HepG2 (cell line): ENCODE results near the gene ANKRD44. TPM values are rescaled to one million over a fixed set of nuclear protein-coding genes. Genes with fewer than 3 reads are reported as not detected.
"Not testable (repeated sequence)": the region's sequence is repeated elsewhere in the genome, so short reads cannot be mapped to it uniquely, and the experiment has no call there.

Experiments
- ATAC-seq: fragments of 200-7000 bp; cut with Tn5 transposase; 3 replicates; pipeline ENCODE4 v1.9.1; 2020; ENCODE audit warnings: mild to moderate bottlenecking, moderate library complexity
- BruUV-seq: library from RNA; stranded (reverse); fragments of 400-500 nt; replicated peaks from 2 replicates; lab custom pipeline; 2021; lab: Mats Ljungman, UMichigan
- CTCF ChIA-PET: fragments of 300-600 bp; formaldehyde crosslinking; extraction: SDS; loops from one replicate; lab custom pipeline; 2021; ENCODE audit warnings: low total read pairs, inconsistent platforms, low intra/inter-chr PET ratio; lab: Yijun Ruan, JAX
- POLR2A ChIA-PET: fragments of 350-600 bp; sonication (Branson Sonifier 250); formaldehyde crosslinking; loops from one replicate; lab custom pipeline; 2020; ENCODE audit warnings: antibody characterized with exemption, inconsistent platforms; lab: Yijun Ruan, JAX
- DNase-seq: peaks from one replicate; pipeline ENCODE4 v3.0.0-alpha.2; 2015; ENCODE audit warnings: low spot score
- FAIRE-seq: peaks from 3 replicates; lab custom pipeline; 2011; peaks lifted over from hg19 to GRCh38; lab: Jason Lieb, UNC
- H2AFZ ChIP-seq: one replicate; pipeline ENCODE4 v1.6.1; 2011; ENCODE audit warnings: low read length, inconsistent platforms
- H3K27ac ChIP-seq: fragments of 300-600 bp; 3 replicates; pipeline ENCODE4 v1.8.0; 2011; ENCODE audit warnings: mixed run types, mild to moderate bottlenecking, mixed read lengths, low read length, inconsistent platforms; ENCODE audit not compliant: insufficient read depth; ENCODE audit errors: extremely low read length
- H3K27me3 ChIP-seq, 2 experiments: fragments of 200-600 bp in 1 of 2; 2 replicates in 1 of 2; 3 replicates in 1 of 2; pipeline versions ENCODE4 v1.6.0 to v1.8.0; 2011; ENCODE audit warnings: low read length in 2 of 2, mild to moderate bottlenecking in 2 of 2, moderate library complexity in 2 of 2, inconsistent platforms in 1 of 2; ENCODE audit not compliant: insufficient read depth in 2 of 2, control insufficient read depth in 1 of 2
- H3K36me3 ChIP-seq, 2 experiments: fragments of 200-600 bp in 1 of 2; replicated peaks in 1 of 2; 2 replicates in 1 of 2; 3 replicates in 1 of 2; pipeline versions ENCODE4 v1.5.1 to v1.8.0; 2011; ENCODE audit warnings: low read length in 2 of 2, inconsistent platforms in 1 of 2; ENCODE audit not compliant: insufficient read depth in 2 of 2, control insufficient read depth in 1 of 2
- H3K4me1 ChIP-seq: 2 replicates; pipeline ENCODE4 v1.5.1; 2012; ENCODE audit warnings: low read length, inconsistent platforms; ENCODE audit not compliant: insufficient read depth
- H3K4me2 ChIP-seq: 2 replicates; pipeline ENCODE4 v1.6.0; 2011; ENCODE audit warnings: low read depth, low read length, inconsistent platforms
- H3K4me3 ChIP-seq, 3 experiments: fragments of 200-600 bp in 1 of 3; sonication (generic), shearing (Covaris generic) in 1 of 3; replicated peaks in 1 of 3; 2 replicates each; pipeline ENCODE4 v1.5.1; 2011 to 2016; ENCODE audit warnings: low read length in 3 of 3, inconsistent platforms in 2 of 3, low read depth in 2 of 3, mild to moderate bottlenecking in 2 of 3, control low read depth in 1 of 3, mixed read lengths in 1 of 3; ENCODE audit not compliant: insufficient read depth in 1 of 3
- H3K79me2 ChIP-seq: one replicate; pipeline ENCODE4 v1.6.1; 2011; ENCODE audit warnings: low read length, inconsistent platforms; ENCODE audit not compliant: insufficient read depth
- H3K9ac ChIP-seq: 2 replicates; pipeline ENCODE4 v1.6.0; 2011; ENCODE audit warnings: mild to moderate bottlenecking, low read depth, low read length, inconsistent platforms; ENCODE audit not compliant: insufficient read depth
- H3K9me3 ChIP-seq: 2 replicates; pipeline ENCODE4 v1.5.1; 2012; ENCODE audit warnings: mild to moderate bottlenecking, low read length
- H4K20me1 ChIP-seq: 2 replicates; pipeline ENCODE4 v1.6.0; 2011; ENCODE audit warnings: inconsistent platforms, mild to moderate bottlenecking, low read length, moderate library complexity; ENCODE audit not compliant: insufficient read depth
- ARNT ChIP-seq: fragments of 450-650 bp; IDR thresholded peaks from 2 replicates; pipeline ENCODE4 v1.6.1; 2017
- HNRNPK ChIP-seq: fragments of 200-400 bp; formaldehyde crosslinking; IDR thresholded peaks from 2 replicates; pipeline ENCODE4 v1.6.1; 2018; ENCODE audit warnings: low read length, low read depth, moderate library complexity, mild to moderate bottlenecking; ENCODE audit not compliant: poor library complexity, severe bottlenecking
- ZKSCAN5 ChIP-seq: sonication (generic); formaldehyde crosslinking; IDR thresholded peaks from 2 replicates; pipeline ENCODE4 v1.5.1; 2020; ENCODE audit warnings: mild to moderate bottlenecking, missing genetic modification reagents
- ZNF17 ChIP-seq: sonication (generic); formaldehyde crosslinking; IDR thresholded peaks from 2 replicates; pipeline ENCODE4 v1.5.0; 2020; ENCODE audit warnings: mild to moderate bottlenecking, missing genetic modification reagents
- ZNF382 ChIP-seq: sonication (generic); formaldehyde crosslinking; IDR thresholded peaks from 2 replicates; pipeline ENCODE4 v1.5.0; 2020; ENCODE audit warnings: missing genetic modification reagents, mild to moderate bottlenecking, borderline replicate concordance
- ZNF543 ChIP-seq: sonication (generic); formaldehyde crosslinking; IDR thresholded peaks from 2 replicates; pipeline ENCODE4 v1.4.0; 2020; ENCODE audit warnings: mild to moderate bottlenecking, missing genetic modification reagents
- ZNF557 ChIP-seq: sonication (generic); formaldehyde crosslinking; IDR thresholded peaks from 2 replicates; pipeline ENCODE4 v1.4.0; 2020; ENCODE audit warnings: missing genetic modification reagents
- ZZZ3 ChIP-seq: sonication (generic); formaldehyde crosslinking; IDR thresholded peaks from 2 replicates; pipeline ENCODE4 v1.4.0; 2020; ENCODE audit warnings: missing genetic modification reagents, mild to moderate bottlenecking, borderline replicate concordance
- WGBS: methylation state at CpG from one replicate; pipeline ENCODE4 v1.1.6; 2017; ENCODE audit warnings: low lambda C conversion rate; 5-methylcytosine and 5-hydroxymethylcytosine counted together
- in situ Hi-C: cut with HindIII; loops from 2 replicates; pipeline ENCODE4 v1.10.0; 2017; ENCODE audit warnings: low pct_unique_long_range_greater_than_20kb; ENCODE audit not compliant: extremely low pct_ligation_motif_present
- intact Hi-C: fragments of 100-400 bp; cut with micrococcal nuclease; formaldehyde crosslinking; loops from one replicate; pipeline ENCODE4 v1.10.0; 2022; ENCODE audit not compliant: unreplicated experiment
- polyA plus RNA-seq, 8 experiments: library from polyadenylated mRNA; depleted of rRNA in 3 of 8; stranded (reverse) in 7 of 8; unstranded in 1 of 8; fragments of >200 nt; fragmentation: Illumina TruSeq in 4 of 8; extraction: Trizol in 4 of 8; gene quantifications; 2 replicates each; pipeline versions ENCODE4 v1.2.1 to v1.2.3, GENCODE V29; 2011 to 2016; ENCODE audit warnings: low read depth in 4 of 8, missing spikeins in 1 of 8, mixed read lengths in 1 of 8; ENCODE audit not compliant: insufficient read depth in 1 of 8
- total RNA-seq, 5 experiments: library from RNA; depleted of rRNA; stranded (reverse); fragments of >200 nt; fragmentation: Illumina TruSeq; extraction: Trizol; gene quantifications; 2 replicates each; pipeline ENCODE4 v1.2.3, GENCODE V29; 2016; ENCODE audit warnings: low read depth in 1 of 5

ANKRD44 gene
- total and polyA plus RNA-seq, 2 of the 13 experiments (the other 11 are each of a cell fraction or from before 2014, with no cell fraction given), result 0.04 to 0.11 TPM

GRCh38 chr2:197240421-197241041, 70.0 kb downstream of the ANKRD44 start:
- peaks cover 0 to 9% of the 10 kb centered on the region in 2 experiments; a peak in 3 of 5 replicates for H3K27me3 ChIP-seq
- no peak for FAIRE-seq
- no peak overlapping the region for H3K4me3 ChIP-seq
- no peaks in the 10 kb centered on the region for H3K36me3 ChIP-seq
- 6% methylated on average over 1 of the region's 1 CpG for WGBS
- H3K9ac ChIP-seq, result no peak overlapping the region
- in situ Hi-C loops (no loop called here), intact Hi-C loops (no loop called here)
- ATAC-seq, result no peak
- H2AFZ ChIP-seq, result no peak overlapping the region
- no peaks in the 10 kb centered on the region for H3K79me2 ChIP-seq
- no TSS peak for BruUV-seq
- TF ChIP-seq ZNF17 (no peak), ARNT (no peak), ZNF557 (CRISPR knock-in tag) (no peak), ZZZ3 (CRISPR knock-in tag) (no peak), ZNF543 (CRISPR knock-in tag) (no peak), ZNF382 (CRISPR knock-in tag) (no peak), ZKSCAN5 (CRISPR knock-in tag) (no peak), HNRNPK (peak; percentile 31)
- TF ChIP-seq, all 625 proteins: peak for 1
- CTCF ChIA-PET, result no interaction called here
- Histone ChIP-seq H3K9me3 (no peaks in the 10 kb centered on the region), H3K27ac (no peak overlapping the region), H3K4me2 (no peak overlapping the region), H4K20me1 (no peaks in the 10 kb centered on the region), H3K4me1 (no peaks in the 10 kb centered on the region)
- POLR2A ChIA-PET, result no interaction called here
- DNase-seq, result no peak

DNA sequence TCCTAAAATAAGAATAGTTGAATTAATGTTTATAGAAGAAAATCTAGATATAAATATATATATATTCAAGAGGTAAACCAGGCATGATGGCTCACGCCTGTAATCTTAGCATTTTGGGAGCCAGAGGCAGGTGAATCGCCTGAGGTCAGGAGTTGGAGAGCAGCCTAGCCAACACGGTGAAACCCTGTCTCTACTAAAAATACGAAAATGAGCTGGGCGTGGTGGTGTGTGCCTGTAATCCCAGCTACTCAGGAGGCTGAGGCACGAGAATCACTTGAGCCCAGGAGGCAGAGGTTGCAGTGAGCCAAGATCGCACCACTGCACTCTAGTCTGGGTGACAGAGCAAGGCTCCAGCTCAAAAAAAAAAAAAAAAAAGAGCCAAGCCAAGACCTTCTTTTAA, 70.6 kb downstream of the ANKRD44 start:
- H3K9me3 ChIP-seq, H3K27me3 ChIP-seq, CTCF ChIA-PET, DNase-seq, H3K27ac ChIP-seq, H4K20me1 ChIP-seq, H3K4me1 ChIP-seq, POLR2A ChIA-PET, intact Hi-C loops, H3K79me2 ChIP-seq, BruUV-seq, FAIRE-seq, H3K36me3 ChIP-seq, H3K4me2 ChIP-seq, in situ Hi-C loops, H2AFZ ChIP-seq, H3K9ac ChIP-seq, ATAC-seq, H3K4me3 ChIP-seq: not testable (repeated sequence)
- WGBS, result 27% methylated on average over 7 of the region's 7 CpGs
